Smooth muscle cell (in vitro differentiated cells): Measurements from ENCODE around the gene VPS52. TPM values are rescaled to one million over a fixed set of nuclear protein-coding genes. Genes with fewer than 3 reads are reported as not detected.

Source experiments
- DNase-seq: peaks from one replicate; lab custom pipeline; 2025; ENCODE audit not compliant: unreplicated experiment; lab: John Stamatoyannopoulos, UW
- H2AFZ ChIP-seq: fragments of 200-600 bp; sonication (generic); 2 replicates; pipeline ENCODE4 v1.6.0; 2016; ENCODE audit warnings: antibody characterized with exemption, low read depth, mild to moderate bottlenecking
- H3F3A ChIP-seq: fragments of 200-600 bp; sonication (generic); 2 replicates; pipeline ENCODE4 v1.6.0; 2017; ENCODE audit warnings: antibody characterized with exemption, low read depth
- H3K27ac ChIP-seq: fragments of 200-600 bp; sonication (generic); 2 replicates; pipeline ENCODE4 v1.5.1; 2016; ENCODE audit warnings: low read depth, mild to moderate bottlenecking
- H3K27me3 ChIP-seq: fragments of 200-600 bp; sonication (generic); 2 replicates; pipeline ENCODE4 v1.6.1; 2016; ENCODE audit warnings: low read depth, mild to moderate bottlenecking
- H3K36me3 ChIP-seq: fragments of 200-600 bp; sonication (generic); 2 replicates; pipeline ENCODE4 v1.5.1; 2016; ENCODE audit warnings: low read depth
- H3K4me1 ChIP-seq: fragments of 200-600 bp; sonication (generic); 2 replicates; pipeline ENCODE4 v1.5.1; 2016; ENCODE audit warnings: low read depth
- H3K4me2 ChIP-seq: fragments of 200-600 bp; sonication (generic); 2 replicates; pipeline ENCODE4 v1.6.0; 2016; ENCODE audit warnings: mild to moderate bottlenecking
- H3K4me3 ChIP-seq: fragments of 200-600 bp; sonication (generic); 2 replicates; pipeline ENCODE4 v1.5.1; 2016; ENCODE audit warnings: mild to moderate bottlenecking
- H3K79me2 ChIP-seq: fragments of 200-600 bp; sonication (generic); 2 replicates; pipeline ENCODE4 v1.6.0; 2016; ENCODE audit warnings: low read depth, mild to moderate bottlenecking
- H3K9ac ChIP-seq: fragments of 200-600 bp; sonication (generic); 2 replicates; pipeline ENCODE4 v1.6.0; 2016; ENCODE audit warnings: low read depth
- H3K9me3 ChIP-seq: fragments of 200-600 bp; sonication (generic); replicated peaks from 2 replicates; pipeline ENCODE4 v1.5.1; 2016; ENCODE audit warnings: low read depth
- H4K20me1 ChIP-seq: fragments of 200-600 bp; sonication (generic); 2 replicates; pipeline ENCODE4 v1.6.0; 2016; ENCODE audit warnings: low read depth
- WGBS: methylation state at CpG from one replicate; pipeline ENCODE4 v1.1.7; 2016; ENCODE audit warnings: low lambda C conversion rate; 5-methylcytosine and 5-hydroxymethylcytosine counted together
- microRNA counts: library from miRNA; unstranded; fragments of <30 nt; microRNA quantifications from one replicate; lab custom pipeline; 2016
- microRNA-seq: library from miRNA; unstranded; fragments of <30 nt; microRNA quantifications from one replicate; pipeline ENCODE4, GENCODE V29; 2016; ENCODE audit warnings: borderline number of aligned reads
- polyA plus RNA-seq: library from polyadenylated mRNA; unstranded; fragments of >200 nt; fragmentation: Nextera tagmentation; extraction: Ambion mirVana; gene quantifications from 2 replicates; pipeline ENCODE4 v1.2.1, GENCODE V29; 2016
- small RNA-seq: library from RNA; depleted of rRNA; stranded (forward); fragments of <200 nt; gene quantifications from one replicate; pipeline ENCODE3, GENCODE V24; 2014
- total RNA-seq: library from RNA; depleted of rRNA; stranded (reverse); fragments of >200 nt; gene quantifications from 2 replicates; pipeline ENCODE4 v1.2.3, GENCODE V29; 2014
- TF ChIP-seq, protein P1 (sequence below): fragments of 200-600 bp; sonication (generic); IDR thresholded peaks from 2 replicates; pipeline ENCODE4 v1.5.1; 2017; ENCODE audit warnings: borderline replicate concordance, mild to moderate bottlenecking, antibody characterized with exemption; ENCODE audit not compliant: insufficient read depth, poor library complexity, severe bottlenecking

Gene VPS52
- total and polyA plus RNA-seq, 2 experiments from 2014 or later, result 22.6 to 34.7 TPM

- Histone ChIP-seq H4K20me1 (peaks cover 66% of the 10 kb centered on the region), H3K36me3 (peaks cover 6% of the 10 kb centered on the region), H3K79me2 (peaks cover 48% of the 10 kb centered on the region), H3K27ac (peak overlapping the region; percentile 98), H3K4me3 (peak overlapping the region; percentile 88), H3F3A (peaks cover 17% of the 10 kb centered on the region), H3K4me1 (peaks cover 38% of the 10 kb centered on the region), H3K9ac (peak overlapping the region; percentile 98), H2AFZ (no peak overlapping the region), H3K27me3 (no peaks in the 10 kb centered on the region), H3K9me3 (no peaks in the 10 kb centered on the region), H3K4me2 (peak overlapping the region; percentile 98)
- DNase-seq, result no peak
- TF ChIP-seq, protein P1, sequence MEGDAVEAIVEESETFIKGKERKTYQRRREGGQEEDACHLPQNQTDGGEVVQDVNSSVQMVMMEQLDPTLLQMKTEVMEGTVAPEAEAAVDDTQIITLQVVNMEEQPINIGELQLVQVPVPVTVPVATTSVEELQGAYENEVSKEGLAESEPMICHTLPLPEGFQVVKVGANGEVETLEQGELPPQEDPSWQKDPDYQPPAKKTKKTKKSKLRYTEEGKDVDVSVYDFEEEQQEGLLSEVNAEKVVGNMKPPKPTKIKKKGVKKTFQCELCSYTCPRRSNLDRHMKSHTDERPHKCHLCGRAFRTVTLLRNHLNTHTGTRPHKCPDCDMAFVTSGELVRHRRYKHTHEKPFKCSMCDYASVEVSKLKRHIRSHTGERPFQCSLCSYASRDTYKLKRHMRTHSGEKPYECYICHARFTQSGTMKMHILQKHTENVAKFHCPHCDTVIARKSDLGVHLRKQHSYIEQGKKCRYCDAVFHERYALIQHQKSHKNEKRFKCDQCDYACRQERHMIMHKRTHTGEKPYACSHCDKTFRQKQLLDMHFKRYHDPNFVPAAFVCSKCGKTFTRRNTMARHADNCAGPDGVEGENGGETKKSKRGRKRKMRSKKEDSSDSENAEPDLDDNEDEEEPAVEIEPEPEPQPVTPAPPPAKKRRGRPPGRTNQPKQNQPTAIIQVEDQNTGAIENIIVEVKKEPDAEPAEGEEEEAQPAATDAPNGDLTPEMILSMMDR, result no peak
- 5% methylated on average over 14 of the region's 14 CpGs for WGBS
Measured at GRCh38 chr6:33201147-33201545, 70.5 kb downstream of the VPS52 start.

MicroRNAs encoded within 50 kb of the gene (microRNA counts, 767-probe panel; counts per million panel counts)
- microRNA hsa-miR-219-1-3p (lab: Ali Mortazavi, UCI), result 183 counts per million
- 183 counts per million for microRNA hsa-miR-219-5p (lab: Ali Mortazavi, UCI)

Small RNAs within 50 kb of the gene (microRNA-seq; reads per million reads assigned to microRNA genes)
- gene MIR219A1 (2.3 reads per million), gene MIR6834 (not detected), gene MIR6873 (not detected)

Small RNAs within 50 kb of the gene (small RNA-seq; reads per million reads assigned to genes)
- gene MIR219A1, result 0.84 reads per million, percentile 27 among the genes with 10 or more reads in this experiment

Other genes with a start within 250 kb of the VPS52 start
- 1.1 and 1.6 TPM in 2 replicates for gene HLA-DPA1, start 198.2 kb downstream of the VPS52 start, total RNA-seq
- gene HLA-DPA1, start 198.2 kb downstream of the VPS52 start, polyA plus RNA-seq, result 1.1 and 1.3 TPM in 2 replicates
- 10.8 and 14.8 TPM in 2 replicates for gene HLA-DPB1, start 195.9 kb downstream of the VPS52 start, total RNA-seq
- 19.4 and 20.3 TPM in 2 replicates for gene HLA-DPB1, start 195.9 kb downstream of the VPS52 start, polyA plus RNA-seq
- gene COL11A2, start 79.4 kb downstream of the VPS52 start, total RNA-seq, result 0.36 and 1.1 TPM in 2 replicates
- gene COL11A2, start 79.4 kb downstream of the VPS52 start, polyA plus RNA-seq, result 1.2 and 1.5 TPM in 2 replicates
- gene RXRB, start 71.2 kb downstream of the VPS52 start, total RNA-seq, result 24.3 and 25.7 TPM in 2 replicates
- gene RXRB, start 71.2 kb downstream of the VPS52 start, polyA plus RNA-seq, result 28.2 and 33.7 TPM in 2 replicates
- gene SLC39A7, start 71.0 kb downstream of the VPS52 start, total RNA-seq, result 112 and 140 TPM in 2 replicates
- gene SLC39A7, start 71.0 kb downstream of the VPS52 start, polyA plus RNA-seq, result 87.2 and 89.5 TPM in 2 replicates
- gene HSD17B8, start 67.2 kb downstream of the VPS52 start, total RNA-seq, result 2.9 and 4.9 TPM in 2 replicates
- gene HSD17B8, start 67.2 kb downstream of the VPS52 start, polyA plus RNA-seq, result 3.7 and 9.6 TPM in 2 replicates
- 23.4 and 32.2 TPM in 2 replicates for gene RING1, start 63.4 kb downstream of the VPS52 start, total RNA-seq
- 31.6 and 35.1 TPM in 2 replicates for gene RING1, start 63.4 kb downstream of the VPS52 start, polyA plus RNA-seq
- 2,939 and 3,261 TPM in 2 replicates for gene RPS18, start 199 bp upstream of the VPS52 start, total RNA-seq
- 1,790 and 1,848 TPM in 2 replicates for gene RPS18, start 199 bp upstream of the VPS52 start, polyA plus RNA-seq
- gene B3GALT4, start 5.2 kb upstream of the VPS52 start, total RNA-seq, result 2.9 and 4.6 TPM in 2 replicates
- gene B3GALT4, start 5.2 kb upstream of the VPS52 start, polyA plus RNA-seq, result 6.1 and 14.6 TPM in 2 replicates
- gene WDR46, start 17.4 kb upstream of the VPS52 start, total RNA-seq, result 52.5 and 67.9 TPM in 2 replicates
- gene WDR46, start 17.4 kb upstream of the VPS52 start, polyA plus RNA-seq, result 69.9 and 78.6 TPM in 2 replicates
- gene PFDN6, start 17.7 kb upstream of the VPS52 start, total RNA-seq, result 21.4 and 33.8 TPM in 2 replicates
- gene PFDN6, start 17.7 kb upstream of the VPS52 start, polyA plus RNA-seq, result 23.1 and 24.0 TPM in 2 replicates
- 21.8 and 31.9 TPM in 2 replicates for gene RGL2, start 27.1 kb upstream of the VPS52 start, total RNA-seq
- gene RGL2, start 27.1 kb upstream of the VPS52 start, polyA plus RNA-seq, result 55.6 and 58.7 TPM in 2 replicates
- gene TAPBP, start 42.2 kb upstream of the VPS52 start, total RNA-seq, result 30.2 and 34.7 TPM in 2 replicates
- gene TAPBP, start 42.2 kb upstream of the VPS52 start, polyA plus RNA-seq, result 75.9 and 81.6 TPM in 2 replicates
- gene ZBTB22, start 45.9 kb upstream of the VPS52 start, total RNA-seq, result 9.6 and 11.0 TPM in 2 replicates
- 22.9 and 24.9 TPM in 2 replicates for gene ZBTB22, start 45.9 kb upstream of the VPS52 start, polyA plus RNA-seq
- gene DAXX, start 51.1 kb upstream of the VPS52 start, total RNA-seq, result 19.0 and 23.7 TPM in 2 replicates
- 38.3 and 51.3 TPM in 2 replicates for gene DAXX, start 51.1 kb upstream of the VPS52 start, polyA plus RNA-seq
- gene KIFC1, start 119.9 kb upstream of the VPS52 start, total RNA-seq, result 12.0 and 21.5 TPM in 2 replicates
- 2.9 and 8.8 TPM in 2 replicates for gene KIFC1, start 119.9 kb upstream of the VPS52 start, polyA plus RNA-seq
- gene PHF1, start 139.1 kb upstream of the VPS52 start, total RNA-seq, result 30.0 and 39.3 TPM in 2 replicates
- gene PHF1, start 139.1 kb upstream of the VPS52 start, polyA plus RNA-seq, result 36.9 and 52.2 TPM in 2 replicates
- 126 and 173 TPM in 2 replicates for gene CUTA, start 146.2 kb upstream of the VPS52 start, total RNA-seq
- gene CUTA, start 146.2 kb upstream of the VPS52 start, polyA plus RNA-seq, result 289 and 298 TPM in 2 replicates
- gene SYNGAP1, start 148.2 kb upstream of the VPS52 start, total RNA-seq, result 8.6 and 10.4 TPM in 2 replicates
- gene SYNGAP1, start 148.2 kb upstream of the VPS52 start, polyA plus RNA-seq, result 1.9 and 7.9 TPM in 2 replicates
- 7.5 and 11.6 TPM in 2 replicates for gene ZBTB9, start 182.7 kb upstream of the VPS52 start, total RNA-seq
- gene ZBTB9, start 182.7 kb upstream of the VPS52 start, polyA plus RNA-seq, result 6.2 and 10.9 TPM in 2 replicates